Endodermal cell (in vitro differentiated cells): Measurements from ENCODE around the gene USP50. TPM values are rescaled to one million over a fixed set of nuclear protein-coding genes. Genes with fewer than 3 reads are reported as not detected.
A peak's percentile ranks its signal among the peaks of the same experiment; 100 is the strongest.
"Not testable (repeated sequence)": the region's sequence is repeated elsewhere in the genome, so short reads cannot be mapped to it uniquely, and the experiment has no call there.

Experiments
- DNase-seq: peaks from one replicate; pipeline ENCODE4 v3.0.0-alpha.2; 2017
- H3K27ac ChIP-seq: 2 replicates; pipeline ENCODE4 v1.5.1; 2013; ENCODE audit warnings: mild to moderate bottlenecking, low read depth, low read length, moderate library complexity
- H3K27me3 ChIP-seq: 2 replicates; pipeline ENCODE4 v1.6.1; 2013; ENCODE audit warnings: mild to moderate bottlenecking, low read length, moderate library complexity; ENCODE audit not compliant: insufficient read depth, control insufficient read depth, poor library complexity, severe bottlenecking
- H3K36me3 ChIP-seq: 2 replicates; pipeline ENCODE4 v1.7.0; 2013; ENCODE audit warnings: mild to moderate bottlenecking, low read length, moderate library complexity; ENCODE audit not compliant: control insufficient read depth, insufficient read depth
- H3K4me1 ChIP-seq: one replicate; pipeline ENCODE4 v1.7.0; 2013; ENCODE audit warnings: low read length; ENCODE audit not compliant: control insufficient read depth, insufficient read depth
- H3K4me3 ChIP-seq: 2 replicates; pipeline ENCODE4 v1.5.1; 2013; ENCODE audit warnings: mild to moderate bottlenecking, low read length, moderate library complexity
- H3K9ac ChIP-seq: 2 replicates; pipeline ENCODE4 v1.6.1; 2013; ENCODE audit warnings: mild to moderate bottlenecking, low read length, moderate library complexity; ENCODE audit not compliant: poor library complexity, severe bottlenecking; ENCODE audit errors: extremely low read depth
- H3K9me3 ChIP-seq: 2 replicates; pipeline ENCODE4 v1.6.1; 2013; ENCODE audit warnings: mild to moderate bottlenecking, low read length, moderate library complexity; ENCODE audit not compliant: control insufficient read depth
- H3K27ac Mint-ChIP-seq: 2 replicates; pipeline ENCODE4 v1.8.0; 2020; ENCODE audit warnings: mixed read lengths
- H3K27me3 Mint-ChIP-seq: 2 replicates; pipeline ENCODE4 v1.8.0; 2021; ENCODE audit warnings: mild to moderate bottlenecking, mixed read lengths; ENCODE audit not compliant: insufficient read depth
- H3K36me3 Mint-ChIP-seq: 2 replicates; pipeline ENCODE4 v1.8.0; 2020; ENCODE audit warnings: low read depth, mixed read lengths
- H3K4me1 Mint-ChIP-seq: 2 replicates; pipeline ENCODE4 v1.8.0; 2020; ENCODE audit warnings: mixed read lengths
- H3K4me3 Mint-ChIP-seq: 2 replicates; pipeline ENCODE4 v1.8.0; 2020; ENCODE audit warnings: mild to moderate bottlenecking, moderate library complexity, mixed read lengths
- H3K9me3 Mint-ChIP-seq: 2 replicates; pipeline ENCODE4 v1.8.0; 2020; ENCODE audit warnings: mild to moderate bottlenecking, mixed read lengths
- WGBS, 2 experiments: methylation state at CpG; one replicate each; pipeline versions ENCODE4 v1.1.5 to v1.1.7; 2013; ENCODE audit warnings: missing lambda C conversion rate in 2 of 2, mixed read lengths in 1 of 2; ENCODE audit not compliant: insufficient coverage in 1 of 2, insufficient read length in 1 of 2; 5-methylcytosine and 5-hydroxymethylcytosine counted together
- total RNA-seq, 2 donors: library from RNA; stranded (reverse); fragmentation: NEBNext Ultra II Directional in 1 of 2; extraction: Animal tissue kit (Norgen Biotek cat#: 25700) in 1 of 2; gene quantifications; 2 replicates in 1 of 2; 3 replicates in 1 of 2; pipeline ENCODE4 v1.2.1, GENCODE V29; 2021
- TF ChIP-seq, protein P1 (sequence below): fragments of 200-600 bp; sonication (generic); conservative IDR thresholded peaks from 2 replicates; pipeline ENCODE4 v1.5.0; 2021; ENCODE audit warnings: antibody characterized with exemption, mild to moderate bottlenecking

Gene USP50
- total RNA-seq, 2 donors from 2014 or later, result 2.1 to 4.6 TPM

DNA sequence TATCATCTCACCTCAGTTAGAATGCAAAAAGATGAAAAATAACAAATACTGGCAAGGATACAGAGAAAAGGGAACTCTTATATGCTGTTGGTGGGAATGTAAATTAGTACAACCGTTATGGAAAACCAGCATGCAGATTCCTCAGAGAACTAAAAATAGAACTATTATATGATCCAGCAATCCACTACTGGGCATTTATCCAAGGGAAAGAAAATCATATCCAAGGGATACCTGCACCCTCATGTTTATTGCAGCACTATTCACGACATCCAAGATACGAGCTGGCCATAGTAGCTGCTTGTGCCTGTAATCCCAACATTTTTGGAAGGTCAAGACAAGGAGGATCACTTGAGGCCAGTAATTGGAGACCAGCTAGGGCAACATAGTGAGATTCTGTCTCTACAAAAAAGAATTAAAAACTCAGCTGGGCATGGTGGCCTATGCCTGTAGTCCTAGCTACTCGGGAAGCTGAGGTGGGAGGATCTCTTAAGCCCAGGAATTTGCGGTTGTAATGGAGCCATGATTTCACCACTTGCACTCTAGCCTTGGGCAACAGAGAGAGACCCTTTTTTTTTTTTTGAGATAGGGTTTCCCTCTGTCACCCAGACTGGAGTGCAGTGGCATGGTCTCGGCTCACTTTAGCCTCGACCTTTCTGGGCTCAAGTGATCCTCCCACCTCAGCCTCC is 26.6 kb downstream of the USP50 start:
- TF ChIP-seq, protein P1, sequence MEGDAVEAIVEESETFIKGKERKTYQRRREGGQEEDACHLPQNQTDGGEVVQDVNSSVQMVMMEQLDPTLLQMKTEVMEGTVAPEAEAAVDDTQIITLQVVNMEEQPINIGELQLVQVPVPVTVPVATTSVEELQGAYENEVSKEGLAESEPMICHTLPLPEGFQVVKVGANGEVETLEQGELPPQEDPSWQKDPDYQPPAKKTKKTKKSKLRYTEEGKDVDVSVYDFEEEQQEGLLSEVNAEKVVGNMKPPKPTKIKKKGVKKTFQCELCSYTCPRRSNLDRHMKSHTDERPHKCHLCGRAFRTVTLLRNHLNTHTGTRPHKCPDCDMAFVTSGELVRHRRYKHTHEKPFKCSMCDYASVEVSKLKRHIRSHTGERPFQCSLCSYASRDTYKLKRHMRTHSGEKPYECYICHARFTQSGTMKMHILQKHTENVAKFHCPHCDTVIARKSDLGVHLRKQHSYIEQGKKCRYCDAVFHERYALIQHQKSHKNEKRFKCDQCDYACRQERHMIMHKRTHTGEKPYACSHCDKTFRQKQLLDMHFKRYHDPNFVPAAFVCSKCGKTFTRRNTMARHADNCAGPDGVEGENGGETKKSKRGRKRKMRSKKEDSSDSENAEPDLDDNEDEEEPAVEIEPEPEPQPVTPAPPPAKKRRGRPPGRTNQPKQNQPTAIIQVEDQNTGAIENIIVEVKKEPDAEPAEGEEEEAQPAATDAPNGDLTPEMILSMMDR, result no peak
- Histone ChIP-seq H3K9ac (no peak overlapping the region), H3K27ac (no peak overlapping the region), H3K4me3 (no peak overlapping the region), H3K4me1 (no peaks in the 10 kb centered on the region), H3K36me3 (no peaks in the 10 kb centered on the region), H3K27me3 (no peaks in the 10 kb centered on the region), H3K9me3 (no peaks in the 10 kb centered on the region)
- peaks cover 3% of the 10 kb centered on the region for H3K36me3 Mint-ChIP-seq
- peaks cover 8% of the 10 kb centered on the region for H3K9me3 Mint-ChIP-seq
- no peak overlapping the region for H3K4me3 Mint-ChIP-seq
- peaks cover 6% of the 10 kb centered on the region for H3K4me1 Mint-ChIP-seq
- no peak for DNase-seq
- H3K27ac Mint-ChIP-seq, result no peak overlapping the region
- WGBS, 2 experiments, result 93 to 100% methylated on average over 5 to 7 of the region's 7 CpGs
- no peaks in the 10 kb centered on the region for H3K27me3 Mint-ChIP-seq

DNA sequence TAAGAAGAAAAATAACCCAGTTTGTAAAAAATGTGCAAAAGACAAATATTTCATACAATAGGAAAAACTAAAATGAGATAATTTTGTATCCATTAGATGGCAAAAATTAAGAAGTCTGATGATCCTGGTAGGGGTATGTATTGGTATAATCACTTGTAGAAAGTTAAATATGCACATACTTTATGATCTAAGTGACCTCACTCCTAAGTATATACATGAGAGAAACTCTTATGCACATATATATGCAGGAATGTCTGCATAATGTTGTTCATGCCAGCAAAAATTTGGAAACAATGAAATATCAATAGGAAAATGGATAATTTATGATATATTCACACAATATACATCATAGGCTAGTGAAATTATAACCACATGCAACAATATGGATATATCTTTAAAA is 33.5 kb downstream of the USP50 start:
- DNase-seq, result no peak
- no peak overlapping the region for H3K4me3 ChIP-seq
- TF ChIP-seq, protein P1, result no peak
- H3K27ac ChIP-seq, result no peak overlapping the region
- no peaks in the 10 kb centered on the region for H3K4me1 ChIP-seq
- H3K36me3 ChIP-seq, result no peaks in the 10 kb centered on the region
- H3K9me3 ChIP-seq, result no peaks in the 10 kb centered on the region
- Mint-ChIP-seq H3K9me3 (peaks cover 9% of the 10 kb centered on the region), H3K4me1 (no peaks in the 10 kb centered on the region), H3K27me3 (no peaks in the 10 kb centered on the region), H3K4me3 (no peak overlapping the region), H3K27ac (no peak overlapping the region), H3K36me3 (peaks cover 7% of the 10 kb centered on the region)
- H3K27me3 ChIP-seq, result no peaks in the 10 kb centered on the region
- no peak overlapping the region for H3K9ac ChIP-seq

DNA sequence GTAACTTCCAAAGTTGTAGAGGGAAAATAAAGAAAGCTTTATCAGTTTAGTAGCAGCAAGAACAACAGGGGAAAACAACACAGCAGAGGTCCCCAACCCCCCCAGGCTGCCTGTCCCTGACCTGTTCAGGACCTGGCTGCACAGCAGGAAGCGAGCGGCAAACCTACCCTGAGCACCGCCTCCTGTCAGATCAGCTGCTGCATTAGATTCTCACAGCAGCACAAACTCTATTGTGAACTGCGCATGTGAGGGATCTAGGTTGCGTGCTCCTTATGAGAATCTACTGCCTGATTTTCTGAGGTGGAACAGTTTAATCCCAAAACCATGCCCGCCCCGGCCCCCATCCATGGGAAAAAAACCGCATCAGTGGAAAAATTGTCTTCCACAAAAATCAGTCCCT is 40.3 kb downstream of the USP50 start:
- peaks cover 9% of the 10 kb centered on the region for H3K4me1 Mint-ChIP-seq
- 59 to 60% methylated on average over 7 to 8 of the region's 8 CpGs for WGBS, 2 experiments
- H3K27me3 ChIP-seq, result no peaks in the 10 kb centered on the region
- H3K4me1 ChIP-seq, result no peaks in the 10 kb centered on the region
- peak; percentile 82 for DNase-seq
- no peak overlapping the region for H3K27ac Mint-ChIP-seq
- TF ChIP-seq, protein P1, result no peak
- H3K4me3 ChIP-seq, result no peak overlapping the region
- H3K9me3 ChIP-seq, result no peaks in the 10 kb centered on the region
- H3K4me3 Mint-ChIP-seq, result no peak overlapping the region
- H3K27ac ChIP-seq, result no peak overlapping the region
- no peaks in the 10 kb centered on the region for H3K27me3 Mint-ChIP-seq
- peaks cover 30% of the 10 kb centered on the region for H3K36me3 Mint-ChIP-seq
- H3K9ac ChIP-seq, result no peak overlapping the region
- H3K9me3 Mint-ChIP-seq, result peaks cover 4% of the 10 kb centered on the region
- H3K36me3 ChIP-seq, result peaks cover 19% of the 10 kb centered on the region

DNA sequence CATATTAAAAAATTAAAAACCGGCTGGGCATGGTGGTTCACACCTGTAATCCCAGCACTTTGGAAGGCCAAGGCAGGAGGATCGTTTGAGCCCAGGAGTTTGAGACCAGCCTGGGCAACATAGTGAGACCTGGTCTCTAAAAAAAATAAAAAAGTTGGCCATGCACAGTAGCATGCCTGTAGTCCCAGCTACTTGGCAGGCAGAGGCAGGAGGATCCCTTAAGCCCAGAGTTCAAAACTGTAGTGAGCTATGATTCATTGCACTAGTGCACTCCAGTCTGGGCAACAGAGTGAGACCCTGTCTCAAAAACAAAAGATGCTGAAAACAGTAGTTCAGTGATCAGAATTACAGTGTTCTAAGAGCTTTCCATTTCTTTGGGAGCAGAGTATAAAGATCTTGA is 40.8 kb downstream of the USP50 start:
- H3K27me3 Mint-ChIP-seq, H3K27ac Mint-ChIP-seq, H3K9me3 Mint-ChIP-seq, H3K9ac ChIP-seq, H3K4me1 Mint-ChIP-seq, H3K27ac ChIP-seq, H3K27me3 ChIP-seq, H3K4me1 ChIP-seq, DNase-seq, H3K9me3 ChIP-seq, H3K4me3 ChIP-seq, H3K4me3 Mint-ChIP-seq: not testable (repeated sequence)
- H3K36me3 ChIP-seq, result peaks cover 24% of the 10 kb centered on the region
- H3K36me3 Mint-ChIP-seq, result peaks cover 32% of the 10 kb centered on the region
- WGBS, 2 experiments, result 89 to 93% methylated on average over 2 of the region's 2 CpGs
